Fibroblast of skin of right quadriceps (primary cell): Measurements from ENCODE around the gene CPE.

Source experiments
- DNase-seq: peaks from one replicate; pipeline ENCODE4 v3.0.0-alpha.2; 2013

CPE gene

GRCh38 chr4:165516281-165516833 lies 137.5 kb downstream of the CPE start:
- DNase-seq: no peak

GRCh38 chr4:165517216-165517615 lies 138.4 kb downstream of the CPE start:
- DNase-seq: no peak

- DNase-seq: no peak
These were observed 139.3 kb downstream of the CPE start for GRCh38 chr4:165518024-165518616.

- no peak for DNase-seq
These were observed 139.9 kb downstream of the CPE start for GRCh38 chr4:165518686-165519085.

DNA sequence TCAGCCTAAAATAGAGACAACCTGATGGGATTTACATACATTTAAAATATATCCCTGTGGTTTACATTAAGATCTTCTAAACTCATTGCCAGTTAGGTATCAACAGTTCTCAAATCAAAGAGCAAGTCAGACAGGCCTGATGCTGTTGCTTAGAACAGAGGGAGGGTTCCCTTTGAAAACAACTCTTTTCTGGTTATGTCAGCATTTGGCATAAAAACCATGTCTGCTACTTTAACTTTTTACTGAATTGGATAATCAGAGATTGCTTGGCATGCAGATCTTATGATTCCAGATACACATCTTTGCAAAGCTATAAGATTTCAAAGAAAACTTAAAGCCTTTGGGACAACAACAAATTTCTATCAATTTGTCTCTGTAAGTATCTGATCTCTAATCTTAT lies 140.8 kb downstream of the CPE start:
- DNase-seq: no peak

- no peak for DNase-seq
These were observed 141.3 kb downstream of the CPE start for GRCh38 chr4:165520086-165520485.

- DNase-seq: no peak
These were observed 143.2 kb downstream of the CPE start for GRCh38 chr4:165522050-165522449.

GRCh38 chr4:165524532-165525190 lies 145.9 kb downstream of the CPE start:
- no peak for DNase-seq

DNA sequence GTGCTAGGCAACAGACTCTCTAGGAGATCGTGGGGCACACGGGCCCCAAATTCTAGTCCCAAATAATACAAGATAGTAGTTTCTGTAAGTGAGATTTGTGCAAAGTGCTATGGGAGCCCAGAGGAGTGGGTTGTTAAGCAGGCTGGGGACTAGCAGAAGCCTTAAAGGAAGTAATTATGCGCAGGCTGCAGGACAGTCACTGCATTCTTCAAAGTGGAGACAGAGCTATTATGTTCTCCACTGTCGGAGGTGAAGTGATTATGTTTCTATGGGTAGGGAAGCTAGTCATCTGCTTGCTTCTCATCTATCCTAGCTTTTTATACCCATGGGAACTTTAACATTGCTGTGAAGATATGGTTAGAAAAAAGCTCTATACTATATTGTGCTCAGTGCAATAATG lies 154.2 kb downstream of the CPE start:
- no peak for DNase-seq

GRCh38 chr4:165537028-165537648 lies 158.3 kb downstream of the CPE start:
- DNase-seq: peak; percentile 43

GRCh38 chr4:165539801-165540200 lies 161.0 kb downstream of the CPE start:
- no peak for DNase-seq

- no peak for DNase-seq
These were observed 161.5 kb downstream of the CPE start for GRCh38 chr4:165540206-165540830.

DNA sequence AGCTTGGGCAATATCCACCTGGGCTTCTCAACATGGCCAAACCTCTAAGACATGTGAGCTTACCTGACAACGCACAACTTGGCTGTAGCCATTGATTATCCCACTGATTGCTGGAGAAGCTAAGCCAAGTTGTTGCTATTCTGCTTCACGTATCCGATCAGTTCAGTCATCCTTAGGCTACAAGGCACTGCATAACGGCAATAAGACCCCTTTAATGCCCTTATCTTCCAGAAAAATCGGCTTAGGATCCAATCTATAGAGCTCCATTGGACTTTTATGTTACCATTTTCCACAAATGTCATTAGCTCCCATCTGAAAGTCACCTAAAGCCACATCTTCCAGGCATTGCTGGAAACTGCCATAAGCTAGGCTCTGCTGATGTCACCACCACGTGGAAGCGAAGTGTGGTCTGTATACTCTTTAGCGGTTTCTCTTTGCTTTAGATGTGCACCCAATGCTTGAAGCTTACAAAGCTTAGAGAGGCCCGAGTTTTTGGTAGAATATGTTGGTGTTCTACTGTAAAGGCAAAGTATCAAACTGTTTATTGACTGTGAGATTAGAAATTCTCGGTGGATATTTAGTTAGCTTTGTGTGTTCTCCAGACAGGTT lies 163.1 kb downstream of the CPE start:
- DNase-seq: no peak

- DNase-seq: no peak
These were observed 163.7 kb downstream of the CPE start for GRCh38 chr4:165542476-165542875.
